OCI-LY7 (cell line): ENCODE results near the gene HDHD2.
"Not testable (repeated sequence)": the region's sequence is repeated elsewhere in the genome, so short reads cannot be mapped to it uniquely, and the experiment has no call there.

Experiments used
- CTCF ChIP-seq: fragments of 200-600 bp; sonication (generic); conservative IDR thresholded peaks from 2 replicates; pipeline ENCODE4 v1.5.1; 2014; ENCODE audit warnings: mild to moderate bottlenecking, antibody characterized with exemption, low read length, moderate library complexity, mixed read lengths
- EZH2phosphoT487 ChIP-seq: fragments of 200-600 bp; sonication (generic); IDR thresholded peaks from 2 replicates; pipeline ENCODE4 v1.6.1; 2018; ENCODE audit warnings: low read depth, borderline replicate concordance, mild to moderate bottlenecking, mixed run types, antibody characterized with exemption, low read length, moderate library complexity, mixed read lengths

DNA sequence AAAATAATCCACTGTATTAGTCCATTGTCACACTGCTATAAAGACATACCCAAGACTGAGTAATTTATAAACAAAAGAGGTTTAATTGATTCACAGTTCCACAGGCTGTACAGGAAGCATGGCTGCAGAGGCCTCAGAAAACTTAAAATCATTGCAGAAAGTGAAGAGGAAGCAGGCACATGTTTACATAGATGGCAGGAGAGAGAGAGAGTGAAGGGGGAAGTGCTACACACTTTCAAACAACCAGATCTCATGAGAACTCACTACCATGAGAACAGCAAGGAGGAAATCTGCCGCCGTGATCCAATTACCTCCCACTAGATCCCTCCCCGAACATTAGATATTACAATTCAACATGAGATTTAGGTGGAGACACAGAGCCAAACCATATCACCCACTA, 45.7 kb upstream of the HDHD2 start:
- TF ChIP-seq CTCF, EZH2phosphoT487: not testable (repeated sequence)
